HFF-Myc (cell line): ENCODE measurements around the gene ANKRD60.

ENCODE experiments used
- DNase-seq: peaks from one replicate; pipeline ENCODE4 v3.0.0-alpha.2; 2011; ENCODE audit warnings: low read depth; ENCODE audit errors: extremely low read depth
- H3K4me3 ChIP-seq: replicated peaks from 2 replicates; pipeline ENCODE4 v1.5.1; 2011; ENCODE audit warnings: low read depth, mild to moderate bottlenecking, control low read depth, low read length
- TF ChIP-seq, protein P1 (sequence below): IDR thresholded peaks from 2 replicates; pipeline ENCODE4 v1.5.1; 2012; ENCODE audit warnings: mild to moderate bottlenecking, low read depth, low read length, control low read depth; ENCODE audit errors: missing control alignments

The ANKRD60 gene

GRCh38 chr20:58245181-58245891, 16.9 kb upstream of the ANKRD60 start:
- TF ChIP-seq, protein P1, sequence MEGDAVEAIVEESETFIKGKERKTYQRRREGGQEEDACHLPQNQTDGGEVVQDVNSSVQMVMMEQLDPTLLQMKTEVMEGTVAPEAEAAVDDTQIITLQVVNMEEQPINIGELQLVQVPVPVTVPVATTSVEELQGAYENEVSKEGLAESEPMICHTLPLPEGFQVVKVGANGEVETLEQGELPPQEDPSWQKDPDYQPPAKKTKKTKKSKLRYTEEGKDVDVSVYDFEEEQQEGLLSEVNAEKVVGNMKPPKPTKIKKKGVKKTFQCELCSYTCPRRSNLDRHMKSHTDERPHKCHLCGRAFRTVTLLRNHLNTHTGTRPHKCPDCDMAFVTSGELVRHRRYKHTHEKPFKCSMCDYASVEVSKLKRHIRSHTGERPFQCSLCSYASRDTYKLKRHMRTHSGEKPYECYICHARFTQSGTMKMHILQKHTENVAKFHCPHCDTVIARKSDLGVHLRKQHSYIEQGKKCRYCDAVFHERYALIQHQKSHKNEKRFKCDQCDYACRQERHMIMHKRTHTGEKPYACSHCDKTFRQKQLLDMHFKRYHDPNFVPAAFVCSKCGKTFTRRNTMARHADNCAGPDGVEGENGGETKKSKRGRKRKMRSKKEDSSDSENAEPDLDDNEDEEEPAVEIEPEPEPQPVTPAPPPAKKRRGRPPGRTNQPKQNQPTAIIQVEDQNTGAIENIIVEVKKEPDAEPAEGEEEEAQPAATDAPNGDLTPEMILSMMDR = no peak
- DNase-seq = no peak
- no peak overlapping the region for H3K4me3 ChIP-seq

DNA sequence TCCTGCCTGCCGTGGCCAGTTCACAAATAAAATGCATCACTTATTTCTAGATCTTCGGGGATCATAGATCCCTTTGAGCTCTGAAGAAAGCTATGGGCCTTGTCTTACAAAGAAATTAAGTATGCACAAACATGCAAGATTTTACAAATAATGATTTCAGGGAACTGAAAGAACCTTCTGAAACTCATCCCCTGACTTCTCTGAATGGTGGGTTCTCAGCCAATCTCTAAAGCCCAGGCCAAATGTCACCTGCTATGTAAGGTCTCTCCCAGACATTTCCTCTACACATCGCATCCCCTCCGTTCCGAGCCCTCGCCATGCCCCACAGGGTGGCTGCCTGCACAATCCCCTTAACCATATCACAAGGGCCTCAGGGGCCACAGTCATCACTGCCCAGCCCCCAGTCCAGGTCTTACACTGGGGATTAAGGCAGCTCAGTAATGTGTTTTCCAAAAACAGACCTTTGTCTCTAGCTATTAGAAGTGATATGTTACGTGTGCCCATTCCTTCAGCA, 16.1 kb upstream of the ANKRD60 start:
- H3K4me3 ChIP-seq = no peak overlapping the region
- TF ChIP-seq, protein P1 = no peak

DNA sequence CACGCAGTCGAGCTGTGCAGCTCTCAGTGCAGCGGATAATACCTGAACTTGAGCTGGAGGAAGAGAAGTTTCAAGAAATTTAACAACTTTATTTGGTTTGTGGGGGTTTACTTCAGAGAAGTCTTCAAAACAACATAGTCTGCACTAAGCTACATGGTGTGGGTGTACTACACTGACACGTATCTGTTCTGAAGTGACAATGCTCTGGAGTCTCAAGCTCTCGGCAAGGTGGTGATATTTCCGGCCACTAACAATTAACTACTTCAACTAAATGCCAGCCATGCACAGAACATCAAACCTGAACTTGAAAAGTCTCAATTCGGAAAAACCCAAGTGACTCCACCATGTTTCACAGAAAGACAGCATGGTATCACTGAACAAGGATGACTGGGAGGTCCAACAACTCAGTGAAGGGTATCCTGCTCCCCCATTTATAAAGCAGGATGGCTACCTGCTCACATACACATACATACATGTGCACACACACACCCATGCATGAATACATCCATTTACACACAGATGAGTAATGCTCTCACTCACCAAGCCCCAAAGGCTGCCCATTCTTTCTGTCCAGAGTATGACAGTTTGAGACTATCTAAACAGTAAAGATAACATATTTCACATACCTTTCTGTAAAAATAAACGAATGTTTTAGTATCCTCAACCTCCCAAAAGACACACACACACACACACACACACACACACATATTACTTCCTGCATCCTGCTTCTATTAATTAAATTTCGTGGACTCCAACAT, 15.4 kb upstream of the ANKRD60 start:
- TF ChIP-seq, protein P1 = no peak
- no peak overlapping the region for H3K4me3 ChIP-seq
- DNase-seq = no peak

More for the DNA sequence above, 16.1 kb upstream of the ANKRD60 start:
- no peak for DNase-seq

DNA sequence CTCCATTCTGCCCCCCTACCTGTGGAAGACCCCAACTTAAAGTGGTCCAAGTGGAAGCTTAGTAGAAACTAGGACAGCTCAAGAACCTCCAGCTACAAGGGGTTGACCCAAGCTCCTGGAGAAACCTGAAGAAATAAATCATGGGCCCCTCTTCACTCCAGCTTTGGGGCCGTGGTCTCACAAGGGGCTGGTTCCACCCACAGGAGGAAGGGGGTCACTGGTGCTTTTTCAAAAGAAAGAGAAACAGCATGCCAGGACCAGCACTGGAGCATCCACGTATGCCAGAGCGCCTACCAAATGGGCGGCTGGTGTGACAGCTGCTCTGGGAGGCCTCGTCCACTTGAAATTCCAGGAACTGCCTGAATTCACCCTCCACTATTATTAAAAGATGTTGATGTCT, 14.4 kb upstream of the ANKRD60 start:
- TF ChIP-seq, protein P1 = no peak
- no peak for DNase-seq
- H3K4me3 ChIP-seq = no peak overlapping the region

DNA sequence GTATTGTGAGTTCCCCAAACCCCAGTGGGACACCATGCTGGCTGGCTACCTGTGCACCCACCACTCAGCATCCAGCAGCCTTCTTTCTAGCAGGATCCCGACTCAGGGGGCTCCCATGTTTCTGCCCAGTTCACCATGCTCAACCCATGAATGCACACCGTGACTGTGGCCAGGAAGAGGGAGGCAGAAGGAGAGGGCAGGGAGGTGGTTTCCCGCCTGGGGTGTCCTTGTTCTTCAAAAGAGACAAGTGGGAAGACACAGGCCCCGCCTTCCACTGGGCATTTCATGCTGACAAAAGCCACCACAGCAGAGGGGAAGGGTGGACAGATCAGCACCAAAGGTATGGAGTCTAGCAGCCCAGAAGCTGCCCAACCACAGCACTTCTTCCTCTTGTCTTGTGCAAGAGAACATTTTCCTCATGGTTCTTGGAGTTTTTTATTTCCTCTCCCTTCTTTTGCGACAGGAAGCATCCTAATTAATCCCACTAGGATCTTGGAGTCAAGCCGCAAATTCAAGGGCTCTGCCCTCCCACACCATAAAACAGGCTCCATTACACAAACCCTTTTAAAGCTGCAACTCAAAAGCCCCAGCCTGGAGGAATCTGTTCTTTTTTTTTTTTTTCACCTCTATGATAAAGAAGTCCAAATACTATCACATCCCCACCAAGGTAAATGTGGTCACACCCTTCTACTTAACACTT, 13.5 kb upstream of the ANKRD60 start:
- TF ChIP-seq, protein P1 = no peak
- no peak overlapping the region for H3K4me3 ChIP-seq
- no peak for DNase-seq

DNA sequence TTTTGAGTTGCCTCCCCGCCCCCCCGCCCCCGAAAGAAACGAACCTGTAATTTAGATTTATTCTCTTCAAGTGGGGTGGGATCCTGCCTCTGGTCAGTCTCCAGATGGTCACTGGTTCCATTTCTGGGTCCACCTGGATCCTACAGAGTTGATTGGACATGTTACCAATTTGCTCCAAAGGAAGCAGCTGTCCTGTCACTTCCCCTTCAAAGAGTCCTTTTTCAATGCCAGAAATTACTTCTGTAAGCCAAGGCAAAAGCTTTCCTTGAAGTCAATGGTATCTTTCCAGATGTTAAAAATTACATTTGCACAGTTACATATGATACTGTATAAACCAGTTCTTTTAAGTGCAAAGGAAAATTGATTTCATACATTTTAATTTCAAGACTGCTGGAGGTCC, 12.0 kb upstream of the ANKRD60 start:
- H3K4me3 ChIP-seq = no peak overlapping the region
- TF ChIP-seq, protein P1 = no peak
- DNase-seq = no peak
